DND-41 (cell line): Measurements from ENCODE around the gene IGFBP2.

Experiments used
- ATAC-seq: fragments of 200-7000 bp; cut with Tn5 transposase; 3 replicates; pipeline ENCODE4 v1.9.1; 2021; ENCODE audit warnings: low read depth; ENCODE audit not compliant: insufficient read depth
- DNase-seq: peaks from one replicate; pipeline ENCODE4 v3.0.0-alpha.2; 2020
- H2AFZ ChIP-seq: 2 replicates; pipeline ENCODE4 v1.6.0; 2012; ENCODE audit warnings: low read depth, low read length
- H3K27ac ChIP-seq: 2 replicates; pipeline ENCODE4 v1.5.1; 2012; ENCODE audit warnings: low read length, inconsistent platforms
- H3K27me3 ChIP-seq: fragments of 200-600 bp; sonication (generic); 2 replicates; pipeline ENCODE4 v1.6.0; 2012; ENCODE audit warnings: low read length, mild to moderate bottlenecking, inconsistent platforms; ENCODE audit not compliant: insufficient read depth, poor library complexity
- H3K36me3 ChIP-seq: 2 replicates; pipeline ENCODE4 v1.5.1; 2012; ENCODE audit warnings: low read length, inconsistent platforms; ENCODE audit not compliant: insufficient read depth
- H3K4me1 ChIP-seq: 2 replicates; pipeline ENCODE4 v1.5.1; 2012; ENCODE audit warnings: mild to moderate bottlenecking, low read length; ENCODE audit not compliant: insufficient read depth
- H3K4me2 ChIP-seq: 2 replicates; pipeline ENCODE4 v1.6.0; 2012; ENCODE audit warnings: mild to moderate bottlenecking, moderate library complexity, low read length, inconsistent platforms; ENCODE audit not compliant: insufficient read depth
- H3K4me3 ChIP-seq, 2 experiments: fragments of 200-600 bp in 1 of 2; shearing (Covaris generic) in 1 of 2; 2 replicates each; pipeline ENCODE4 v1.5.1; 2012 to 2016; ENCODE audit warnings: inconsistent platforms in 2 of 2, low read length in 2 of 2, mild to moderate bottlenecking in 2 of 2, low read depth in 1 of 2, moderate library complexity in 1 of 2
- H3K79me2 ChIP-seq: 2 replicates; pipeline ENCODE4 v1.6.0; 2012; ENCODE audit warnings: low read length, inconsistent platforms; ENCODE audit not compliant: insufficient read depth
- H3K9ac ChIP-seq: 2 replicates; pipeline ENCODE4 v1.6.0; 2012; ENCODE audit warnings: low read depth, mild to moderate bottlenecking, inconsistent platforms, low read length, moderate library complexity
- H3K9me3 ChIP-seq: 2 replicates; pipeline ENCODE4 v1.5.1; 2012; ENCODE audit warnings: low read length, moderate library complexity, mild to moderate bottlenecking, inconsistent platforms; ENCODE audit not compliant: insufficient read depth, severe bottlenecking
- H4K20me1 ChIP-seq: 2 replicates; pipeline ENCODE4 v1.6.0; 2012; ENCODE audit warnings: low read length; ENCODE audit not compliant: insufficient read depth
- EZH2 ChIP-seq: IDR thresholded peaks from 3 replicates; pipeline ENCODE4 v1.6.1; 2012; ENCODE audit warnings: borderline replicate concordance, low read depth, mild to moderate bottlenecking, moderate library complexity, low read length, inconsistent platforms; ENCODE audit not compliant: severe bottlenecking
- TF ChIP-seq, protein P1 (sequence below): IDR thresholded peaks from 2 replicates; pipeline ENCODE4 v1.5.1; 2012; ENCODE audit warnings: borderline replicate concordance, low read length, moderate library complexity, mild to moderate bottlenecking; ENCODE audit not compliant: poor library complexity, severe bottlenecking; ENCODE audit errors: extremely low read depth

Gene IGFBP2

GRCh38 chr2:216702756-216703155, 69.5 kb downstream of the IGFBP2 start:
- H3K27ac ChIP-seq = no peak overlapping the region
- no peak for DNase-seq
- H3K4me2 ChIP-seq = no peak overlapping the region
- no peaks in the 10 kb centered on the region for H4K20me1 ChIP-seq
- ATAC-seq = no peak
- H3K9ac ChIP-seq = no peak overlapping the region
- no peaks in the 10 kb centered on the region for H3K79me2 ChIP-seq
- H3K27me3 ChIP-seq = peaks cover 23% of the 10 kb centered on the region
- no peaks in the 10 kb centered on the region for H3K36me3 ChIP-seq
- H2AFZ ChIP-seq = no peak overlapping the region
- H3K4me1 ChIP-seq = no peaks in the 10 kb centered on the region
- H3K9me3 ChIP-seq = no peaks in the 10 kb centered on the region
- TF ChIP-seq, protein P1, sequence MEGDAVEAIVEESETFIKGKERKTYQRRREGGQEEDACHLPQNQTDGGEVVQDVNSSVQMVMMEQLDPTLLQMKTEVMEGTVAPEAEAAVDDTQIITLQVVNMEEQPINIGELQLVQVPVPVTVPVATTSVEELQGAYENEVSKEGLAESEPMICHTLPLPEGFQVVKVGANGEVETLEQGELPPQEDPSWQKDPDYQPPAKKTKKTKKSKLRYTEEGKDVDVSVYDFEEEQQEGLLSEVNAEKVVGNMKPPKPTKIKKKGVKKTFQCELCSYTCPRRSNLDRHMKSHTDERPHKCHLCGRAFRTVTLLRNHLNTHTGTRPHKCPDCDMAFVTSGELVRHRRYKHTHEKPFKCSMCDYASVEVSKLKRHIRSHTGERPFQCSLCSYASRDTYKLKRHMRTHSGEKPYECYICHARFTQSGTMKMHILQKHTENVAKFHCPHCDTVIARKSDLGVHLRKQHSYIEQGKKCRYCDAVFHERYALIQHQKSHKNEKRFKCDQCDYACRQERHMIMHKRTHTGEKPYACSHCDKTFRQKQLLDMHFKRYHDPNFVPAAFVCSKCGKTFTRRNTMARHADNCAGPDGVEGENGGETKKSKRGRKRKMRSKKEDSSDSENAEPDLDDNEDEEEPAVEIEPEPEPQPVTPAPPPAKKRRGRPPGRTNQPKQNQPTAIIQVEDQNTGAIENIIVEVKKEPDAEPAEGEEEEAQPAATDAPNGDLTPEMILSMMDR = no peak
- no peak for TF ChIP-seq EZH2
- no peak overlapping the region for H3K4me3 ChIP-seq

GRCh38 chr2:216710551-216711301, 77.5 kb downstream of the IGFBP2 start:
- Histone ChIP-seq H3K9ac (no peak overlapping the region), H4K20me1 (no peaks in the 10 kb centered on the region), H3K27me3 (peaks cover 15% of the 10 kb centered on the region), H3K4me1 (no peaks in the 10 kb centered on the region), H3K27ac (no peak overlapping the region), H3K9me3 (no peaks in the 10 kb centered on the region), H3K4me3 (no peak overlapping the region), H2AFZ (no peak overlapping the region), H3K4me2 (no peak overlapping the region), H3K79me2 (no peaks in the 10 kb centered on the region), H3K36me3 (no peaks in the 10 kb centered on the region)
- no peak for ATAC-seq
- DNase-seq = no peak
- TF ChIP-seq, protein P1 = no peak
- TF ChIP-seq EZH2 = no peak

- Histone ChIP-seq H3K4me1 (no peaks in the 10 kb centered on the region), H3K36me3 (no peaks in the 10 kb centered on the region), H3K4me3 (no peak overlapping the region), H3K79me2 (no peaks in the 10 kb centered on the region), H3K27ac (no peak overlapping the region), H3K4me2 (no peak overlapping the region), H3K9me3 (no peaks in the 10 kb centered on the region), H2AFZ (no peak overlapping the region), H3K27me3 (peaks cover 16% of the 10 kb centered on the region), H4K20me1 (no peaks in the 10 kb centered on the region), H3K9ac (no peak overlapping the region)
- ATAC-seq (no peak), DNase-seq (no peak)
- TF ChIP-seq, protein P1 = no peak
- TF ChIP-seq EZH2 = no peak
These were observed 78.1 kb downstream of the IGFBP2 start for GRCh38 chr2:216711348-216711747.
